WTC11 (cell line): Measurements from ENCODE around the gene PTPRN2. TPM values are rescaled to one million over a fixed set of nuclear protein-coding genes. Genes with fewer than 3 reads are reported as not detected.

Experiments used
- ATAC-seq: fragments of 200-7000 bp; cut with Tn5 transposase; 2 replicates; pipeline ENCODE4 v1.10.0; 2021; ENCODE audit warnings: mild to moderate bottlenecking, moderate library complexity
- CTCF ChIA-PET: fragments of 300-600 bp; sonication (Branson Sonifier 250); formaldehyde crosslinking; loops from one replicate; lab custom pipeline; 2021; ENCODE audit warnings: antibody characterized with exemption; lab: Charles Lee
- POLR2A ChIA-PET: fragments of 350-600 bp; sonication (Branson Sonifier 250); formaldehyde crosslinking; loops from one replicate; lab custom pipeline; 2021; ENCODE audit warnings: antibody characterized with exemption; lab: Charles Lee
- DNase-seq: peaks from one replicate; pipeline ENCODE4 v3.0.0; 2021; ENCODE audit warnings: low spot score
- H3K27ac Mint-ChIP-seq: 2 replicates; pipeline ENCODE4 v1.8.0; 2021; ENCODE audit warnings: mixed read lengths
- H3K27me3 Mint-ChIP-seq: 2 replicates; pipeline ENCODE4 v1.8.0; 2021; ENCODE audit warnings: low read depth, mild to moderate bottlenecking, moderate library complexity, mixed read lengths
- H3K36me3 Mint-ChIP-seq: 2 replicates; pipeline ENCODE4 v1.8.0; 2021; ENCODE audit warnings: mixed read lengths
- H3K4me1 Mint-ChIP-seq: 2 replicates; pipeline ENCODE4 v1.8.0; 2022; ENCODE audit warnings: mixed read lengths
- H3K4me3 Mint-ChIP-seq: 2 replicates; pipeline ENCODE4 v1.8.0; 2021; ENCODE audit warnings: mild to moderate bottlenecking, moderate library complexity, mixed read lengths
- H3K9me3 Mint-ChIP-seq: 2 replicates; pipeline ENCODE4 v1.8.0; 2021; ENCODE audit warnings: mixed read lengths
- AFF4 ChIP-seq: sonication (generic); formaldehyde crosslinking; IDR thresholded peaks from 2 replicates; pipeline ENCODE4 v1.8.1; 2023; ENCODE audit warnings: mild to moderate bottlenecking, missing genetic modification reagents, borderline replicate concordance
- ATF1 ChIP-seq: sonication (generic); formaldehyde crosslinking; IDR thresholded peaks from 2 replicates; pipeline ENCODE4 v1.8.1; 2023; ENCODE audit warnings: mild to moderate bottlenecking, moderate library complexity, missing genetic modification reagents
- ATF3 ChIP-seq: sonication (generic); formaldehyde crosslinking; conservative IDR thresholded peaks from 2 replicates; pipeline ENCODE4 v1.8.1; 2022; ENCODE audit warnings: mild to moderate bottlenecking, missing genetic modification reagents
- E2F1 ChIP-seq: sonication (generic); formaldehyde crosslinking; IDR thresholded peaks from 2 replicates; pipeline ENCODE4 v1.8.0; 2022; ENCODE audit warnings: mild to moderate bottlenecking, missing genetic modification reagents
- E2F4 ChIP-seq: sonication (generic); formaldehyde crosslinking; IDR thresholded peaks from 2 replicates; pipeline ENCODE4 v1.8.1; 2022; ENCODE audit warnings: low read depth, mild to moderate bottlenecking, moderate library complexity, missing genetic modification reagents, borderline replicate concordance
- EMX1 ChIP-seq: fragments of 250-450 bp; sonication (Bioruptor Pico); IDR thresholded peaks from 2 replicates; pipeline ENCODE4 v1.8.0; 2021; ENCODE audit warnings: mild to moderate bottlenecking
- ERG ChIP-seq: fragments of 250-450 bp; sonication (Bioruptor Pico); IDR thresholded peaks from 2 replicates; pipeline ENCODE4 v1.8.0; 2021; ENCODE audit warnings: mild to moderate bottlenecking
- HMGA2 ChIP-seq: fragments of 250-450 bp; sonication (Bioruptor Pico); IDR thresholded peaks from 2 replicates; pipeline ENCODE4 v1.4.0; 2021; ENCODE audit warnings: mild to moderate bottlenecking, moderate library complexity
- IRF2 ChIP-seq: sonication (generic); formaldehyde crosslinking; IDR thresholded peaks from 2 replicates; pipeline ENCODE4 v1.8.0; 2022; ENCODE audit warnings: low read depth, missing genetic modification reagents, borderline replicate concordance
- MXD4 ChIP-seq: fragments of 250-450 bp; sonication (Bioruptor Pico); IDR thresholded peaks from 2 replicates; pipeline ENCODE4 v1.8.0; 2021; ENCODE audit warnings: mild to moderate bottlenecking, moderate library complexity, borderline replicate concordance
- MYBL2 ChIP-seq: sonication (generic); formaldehyde crosslinking; IDR thresholded peaks from 2 replicates; pipeline ENCODE4 v1.8.1; 2023; ENCODE audit warnings: mild to moderate bottlenecking, moderate library complexity, missing genetic modification reagents
- NFYB ChIP-seq: sonication (generic); formaldehyde crosslinking; conservative IDR thresholded peaks from 2 replicates; pipeline ENCODE4 v1.8.0; 2022; ENCODE audit warnings: low read depth, missing genetic modification reagents
- NR1H2 ChIP-seq: sonication (generic); formaldehyde crosslinking; IDR thresholded peaks from 2 replicates; pipeline ENCODE4 v1.9.0; 2021; ENCODE audit warnings: mild to moderate bottlenecking, moderate library complexity, missing genetic modification reagents
- SMAD4 ChIP-seq: sonication (generic); formaldehyde crosslinking; IDR thresholded peaks from 2 replicates; pipeline ENCODE4 v1.8.0; 2022; ENCODE audit warnings: mild to moderate bottlenecking, missing genetic modification reagents
- TEAD1 ChIP-seq: sonication (generic); formaldehyde crosslinking; IDR thresholded peaks from 2 replicates; pipeline ENCODE4 v1.8.0; 2022; ENCODE audit warnings: mild to moderate bottlenecking, missing genetic modification reagents
- ZNF263 ChIP-seq: sonication (generic); formaldehyde crosslinking; IDR thresholded peaks from 2 replicates; pipeline ENCODE4 v1.8.1; 2022; ENCODE audit warnings: low read depth, mild to moderate bottlenecking, moderate library complexity, missing genetic modification reagents
- ZNF281 ChIP-seq: sonication (generic); formaldehyde crosslinking; IDR thresholded peaks from 2 replicates; pipeline ENCODE4 v1.8.0; 2023; ENCODE audit warnings: mild to moderate bottlenecking, missing genetic modification reagents
- ZNF416 ChIP-seq: fragments of 250-450 bp; sonication (Bioruptor Pico); IDR thresholded peaks from 2 replicates; pipeline ENCODE4 v1.9.0; 2021; ENCODE audit warnings: mild to moderate bottlenecking, inconsistent platforms
- ZSCAN18 ChIP-seq: fragments of 250-450 bp; sonication (Bioruptor Pico); IDR thresholded peaks from 2 replicates; pipeline ENCODE4 v2.1.2; 2022; ENCODE audit warnings: mild to moderate bottlenecking, moderate library complexity
- total RNA-seq: library from RNA; stranded (reverse); gene quantifications from 3 replicates; pipeline ENCODE4 v1.2.3, GENCODE V29; 2021

Gene PTPRN2
- total RNA-seq, 1 experiment from 2014 or later: 4.7 TPM

- no peak overlapping the region for H3K4me3 Mint-ChIP-seq
- no peak overlapping the region for H3K27ac Mint-ChIP-seq
- ATAC-seq (no peak), DNase-seq (no peak)
- peaks cover 33% of the 10 kb centered on the region for H3K9me3 Mint-ChIP-seq
- H3K36me3 Mint-ChIP-seq: peaks cover 34% of the 10 kb centered on the region
- no peak for TF ChIP-seq ATF1
- no peak for TF ChIP-seq ZNF416 (CRISPR knock-in tag)
- no peak for TF ChIP-seq E2F1
- TF ChIP-seq AFF4 (CRISPR knock-in tag): no peak
- TF ChIP-seq ATF3: no peak
- no peak for TF ChIP-seq MYBL2 (CRISPR knock-in tag)
- TF ChIP-seq EMX1 (CRISPR knock-in tag): no peak
- TF ChIP-seq HMGA2: no peak
- no peak for TF ChIP-seq SMAD4 (CRISPR knock-in tag)
- H3K27me3 Mint-ChIP-seq: peaks cover 6% of the 10 kb centered on the region; the same call in 1 of the 2 replicates
- peaks cover 4% of the 10 kb centered on the region; the same call in 1 of the 2 replicates for H3K4me1 Mint-ChIP-seq
- CTCF ChIA-PET: no interaction called here
- POLR2A ChIA-PET: no interaction called here
Observed at GRCh38 chr7:158023681-158024350, 563.8 kb downstream of the PTPRN2 start.

- H3K4me1 Mint-ChIP-seq: peaks cover 4% of the 10 kb centered on the region; the same call in 1 of the 2 replicates
- H3K27ac Mint-ChIP-seq: no peak overlapping the region
- peaks cover 32% of the 10 kb centered on the region for H3K36me3 Mint-ChIP-seq
- CTCF ChIA-PET: no interaction called here
- H3K9me3 Mint-ChIP-seq: peaks cover 32% of the 10 kb centered on the region
- no peak for DNase-seq
- no peak for TF ChIP-seq TEAD1 (CRISPR knock-in tag)
- no peak for TF ChIP-seq E2F4 (CRISPR knock-in tag)
- no peak for TF ChIP-seq ZSCAN18 (CRISPR knock-in tag)
- no peak for TF ChIP-seq MXD4 (CRISPR knock-in tag)
- TF ChIP-seq ZNF263: no peak
- H3K27me3 Mint-ChIP-seq: peaks cover 6% of the 10 kb centered on the region; the same call in 1 of the 2 replicates
- ATAC-seq: no peak
- POLR2A ChIA-PET: no interaction called here
- no peak overlapping the region for H3K4me3 Mint-ChIP-seq
Observed at GRCh38 chr7:158023157-158023556, 564.5 kb downstream of the PTPRN2 start.

GRCh38 chr7:158022601-158023000 lies 565.0 kb downstream of the PTPRN2 start:
- Mint-ChIP-seq H3K9me3 (peaks cover 26% of the 10 kb centered on the region), H3K27ac (no peak overlapping the region), H3K4me3 (no peak overlapping the region), H3K27me3 (peaks cover 6% of the 10 kb centered on the region; the same call in 1 of the 2 replicates), H3K36me3 (peaks cover 27% of the 10 kb centered on the region), H3K4me1 (peaks cover 9% of the 10 kb centered on the region)
- DNase-seq (no peak), ATAC-seq (no peak)
- ChIA-PET POLR2A (no interaction called here), CTCF (no interaction called here)
- TF ChIP-seq NR1H2 (CRISPR knock-in tag) (no peak), IRF2 (CRISPR knock-in tag) (no peak), NFYB (CRISPR knock-in tag) (no peak), ZNF281 (CRISPR knock-in tag) (no peak), ERG (CRISPR knock-in tag) (no peak), ZNF263 (no peak)
